CD4-positive, alpha-beta T cell (primary cell): ENCODE measurements around the gene INPP4A. TPM values are rescaled to one million over a fixed set of nuclear protein-coding genes. Genes with fewer than 3 reads are reported as not detected.

Experiments used
- ATAC-seq: fragments of 200-7000 bp; cut with Tn5 transposase; one replicate; pipeline ENCODE4 v1.10.0; 2022; ENCODE audit warnings: mild to moderate bottlenecking; ENCODE audit not compliant: poor library complexity
- CTCF ChIA-PET: fragments of 350-600 bp; sonication (Branson Sonifier 250); formaldehyde crosslinking; loops from one replicate; lab custom pipeline; 2021; ENCODE audit warnings: antibody characterized with exemption, inconsistent platforms; lab: Charles Lee
- POLR2A ChIA-PET: fragments of 350-600 bp; sonication (Branson Sonifier 250); formaldehyde crosslinking; loops from one replicate; lab custom pipeline; 2021; ENCODE audit warnings: antibody characterized with exemption, inconsistent platforms; lab: Charles Lee
- DNase-seq, 14 experiments: peaks; one replicate each; pipeline ENCODE4 v3.0.0-alpha.2; 2013 to 2020; ENCODE audit warnings: mixed read lengths in 2 of 14
- H3K27ac ChIP-seq, 2 donors: one replicate each; pipeline versions ENCODE4 v1.5.1 to v1.7.0; 2013; ENCODE audit warnings: low read length in 2 of 2, low read depth in 1 of 2, mild to moderate bottlenecking in 1 of 2
- H3K27me3 ChIP-seq, 2 experiments: 1 replicate in 1 of 2; 2 replicates in 1 of 2; pipeline versions ENCODE4 v1.6.1 to v1.7.0; 2013; ENCODE audit warnings: low read length in 2 of 2, control low read depth in 1 of 2, mild to moderate bottlenecking in 1 of 2, moderate library complexity in 1 of 2; ENCODE audit not compliant: insufficient read depth in 2 of 2, control insufficient read depth in 1 of 2
- H3K36me3 ChIP-seq: one replicate; pipeline ENCODE4 v1.6.1; 2013; ENCODE audit warnings: low read length, control low read depth; ENCODE audit not compliant: insufficient read depth
- H3K4me1 ChIP-seq: one replicate; pipeline ENCODE4 v1.6.1; 2013; ENCODE audit warnings: low read length, control low read depth; ENCODE audit not compliant: insufficient read depth
- H3K4me3 ChIP-seq: one replicate; pipeline ENCODE4 v1.5.1; 2013; ENCODE audit warnings: mild to moderate bottlenecking, low read length, moderate library complexity
- H3K9me3 ChIP-seq, 2 experiments: 1 replicate in 1 of 2; 2 replicates in 1 of 2; pipeline versions ENCODE4 v1.6.1 to v1.7.0; 2013; ENCODE audit warnings: low read length in 2 of 2, mild to moderate bottlenecking in 2 of 2, control low read depth in 1 of 2, moderate library complexity in 1 of 2; ENCODE audit not compliant: control insufficient read depth in 1 of 2, insufficient read depth in 1 of 2
- H3K27ac Mint-ChIP-seq: one replicate; pipeline ENCODE4 v1.8.0; 2020; ENCODE audit warnings: mixed read lengths
- H3K27me3 Mint-ChIP-seq: one replicate; pipeline ENCODE4 v1.8.0; 2021; ENCODE audit warnings: mixed read lengths
- H3K36me3 Mint-ChIP-seq: one replicate; pipeline ENCODE4 v1.8.0; 2021; ENCODE audit warnings: low read depth, mixed read lengths
- H3K4me1 Mint-ChIP-seq: one replicate; pipeline ENCODE4 v1.8.0; 2021; ENCODE audit warnings: low read depth, mixed read lengths
- H3K4me3 Mint-ChIP-seq: one replicate; pipeline ENCODE4 v1.8.0; 2020; ENCODE audit warnings: mild to moderate bottlenecking, mixed read lengths
- H3K9me3 Mint-ChIP-seq: one replicate; pipeline ENCODE4 v1.8.0; 2020; ENCODE audit warnings: mixed read lengths
- intact Hi-C, 2 experiments: fragments of 100-400 bp; cut with DNase I in 1 of 2; cut with micrococcal nuclease in 1 of 2; formaldehyde crosslinking; loops; one replicate each; pipeline versions ENCODE4 v1.15.1 to v1.9.0; 2023 to 2025; cut with DNase I, micrococcal nuclease
- total RNA-seq, 174 experiments: library from RNA in 2 of 174; stranded (reverse) in 2 of 174; gene quantifications; one replicate each; pipeline ENCODE4 v1.2.3 and lab custom pipeline; 2021 to 2026
- TF ChIP-seq, protein P1 (sequence below): fragments of 200-600 bp; IDR thresholded peaks from one replicate; pipeline ENCODE4 v1.8.0; 2022; ENCODE audit warnings: antibody characterized with exemption, mild to moderate bottlenecking

Gene INPP4A
- total RNA-seq, 2 experiments from 2014 or later = 86.4 to 89.2 TPM

DNA sequence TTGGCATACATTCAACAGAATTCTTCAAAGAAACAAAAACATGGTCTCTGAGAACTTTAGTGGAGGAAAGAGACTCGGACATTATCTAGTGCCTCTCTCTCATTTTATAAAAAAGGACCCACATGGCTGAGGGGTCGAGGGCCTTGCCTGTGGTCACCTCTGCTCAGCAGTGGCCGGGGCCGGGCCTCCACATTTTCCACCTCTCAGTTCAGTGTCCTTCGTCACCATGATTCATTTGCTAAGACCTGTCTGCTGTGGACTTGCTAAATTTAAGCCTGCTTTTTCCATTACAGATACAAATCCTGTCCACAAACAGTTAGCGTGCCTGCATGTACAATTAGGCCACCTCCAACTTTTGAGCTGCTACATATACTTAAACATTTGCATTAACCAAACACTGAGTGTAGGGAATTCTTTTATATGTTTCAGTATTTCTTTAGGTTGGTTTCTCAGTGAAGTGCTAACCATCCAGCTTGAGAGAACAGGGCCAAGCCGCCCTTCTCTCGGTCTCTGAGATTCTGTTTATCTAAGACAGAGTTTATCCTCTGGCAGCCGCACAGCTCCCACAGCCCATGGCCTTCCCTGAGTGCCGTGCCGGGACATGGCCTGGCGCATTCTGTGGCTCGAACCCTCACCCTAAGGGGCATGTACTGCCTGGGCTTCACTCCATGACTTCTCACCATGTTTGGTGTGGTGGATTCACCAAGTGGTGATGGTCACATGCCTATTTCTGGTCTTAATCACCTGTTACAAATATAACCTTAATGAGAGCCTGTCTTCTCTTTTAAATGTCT lies 117.4 kb downstream of the INPP4A start:
- Histone ChIP-seq H3K36me3 (peaks cover 95% of the 10 kb centered on the region), H3K9me3 (no peaks in the 10 kb centered on the region), H3K27ac (no peak overlapping the region), H3K27me3 (no peaks in the 10 kb centered on the region), H3K4me3 (no peak overlapping the region), H3K4me1 (peaks cover 4% of the 10 kb centered on the region)
- Mint-ChIP-seq H3K4me3 (no peak overlapping the region), H3K27ac (no peak overlapping the region), H3K27me3 (no peaks in the 10 kb centered on the region), H3K4me1 (peaks cover 21% of the 10 kb centered on the region), H3K9me3 (no peaks in the 10 kb centered on the region), H3K36me3 (peaks cover 87% of the 10 kb centered on the region)
- POLR2A ChIA-PET = interaction anchor here (0.7 kb wide), 1 partner anchor 61 kb away, joined by 3 read pairs; no protein-coding TSS in a partner anchor
- CTCF ChIA-PET = interaction anchor here (0.5 to 0.9 kb wide), 2 partner anchors 183 to 588 kb away, joined by 3 to 4 read pairs; no protein-coding TSS in a partner anchor
- DNase-seq (no peak), ATAC-seq (no peak)
- intact Hi-C loops = no loop called here
- TF ChIP-seq, protein P1, sequence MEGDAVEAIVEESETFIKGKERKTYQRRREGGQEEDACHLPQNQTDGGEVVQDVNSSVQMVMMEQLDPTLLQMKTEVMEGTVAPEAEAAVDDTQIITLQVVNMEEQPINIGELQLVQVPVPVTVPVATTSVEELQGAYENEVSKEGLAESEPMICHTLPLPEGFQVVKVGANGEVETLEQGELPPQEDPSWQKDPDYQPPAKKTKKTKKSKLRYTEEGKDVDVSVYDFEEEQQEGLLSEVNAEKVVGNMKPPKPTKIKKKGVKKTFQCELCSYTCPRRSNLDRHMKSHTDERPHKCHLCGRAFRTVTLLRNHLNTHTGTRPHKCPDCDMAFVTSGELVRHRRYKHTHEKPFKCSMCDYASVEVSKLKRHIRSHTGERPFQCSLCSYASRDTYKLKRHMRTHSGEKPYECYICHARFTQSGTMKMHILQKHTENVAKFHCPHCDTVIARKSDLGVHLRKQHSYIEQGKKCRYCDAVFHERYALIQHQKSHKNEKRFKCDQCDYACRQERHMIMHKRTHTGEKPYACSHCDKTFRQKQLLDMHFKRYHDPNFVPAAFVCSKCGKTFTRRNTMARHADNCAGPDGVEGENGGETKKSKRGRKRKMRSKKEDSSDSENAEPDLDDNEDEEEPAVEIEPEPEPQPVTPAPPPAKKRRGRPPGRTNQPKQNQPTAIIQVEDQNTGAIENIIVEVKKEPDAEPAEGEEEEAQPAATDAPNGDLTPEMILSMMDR = no peak

DNA sequence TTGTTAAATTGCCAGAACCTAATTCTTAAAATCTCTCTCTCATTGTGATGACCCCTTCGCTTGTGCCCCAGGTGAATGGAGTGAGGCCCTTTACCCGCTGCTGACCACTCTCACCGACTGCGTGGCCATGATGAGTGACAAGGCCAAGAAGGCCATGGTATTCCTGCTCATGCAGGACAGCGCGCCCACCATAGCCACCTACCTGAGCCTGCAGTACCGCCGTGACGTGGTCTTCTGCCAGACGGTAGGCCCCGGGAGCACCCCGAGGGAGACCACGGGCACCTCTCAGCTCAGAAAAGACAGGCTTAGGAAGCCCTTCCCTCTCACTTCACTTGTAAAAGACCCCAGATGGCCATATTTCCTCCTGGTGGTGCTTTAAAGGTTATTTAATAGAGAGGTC lies 118.7 kb downstream of the INPP4A start:
- intact Hi-C loops = no loop called here
- ChIA-PET POLR2A (no interaction called here), CTCF (no interaction called here)
- TF ChIP-seq, protein P1 = no peak
- H3K27me3 ChIP-seq = no peaks in the 10 kb centered on the region
- DNase-seq (no peak), ATAC-seq (no peak)
- Mint-ChIP-seq H3K27ac (peak overlapping the region; percentile 15), H3K27me3 (no peaks in the 10 kb centered on the region), H3K9me3 (no peaks in the 10 kb centered on the region), H3K36me3 (peaks cover 84% of the 10 kb centered on the region), H3K4me1 (peaks cover 13% of the 10 kb centered on the region), H3K4me3 (no peak overlapping the region)
- no peaks in the 10 kb centered on the region for H3K9me3 ChIP-seq
- H3K36me3 ChIP-seq = peaks cover 95% of the 10 kb centered on the region
- peaks cover 4% of the 10 kb centered on the region for H3K4me1 ChIP-seq
- no peak overlapping the region for H3K27ac ChIP-seq
- no peak overlapping the region for H3K4me3 ChIP-seq

DNA sequence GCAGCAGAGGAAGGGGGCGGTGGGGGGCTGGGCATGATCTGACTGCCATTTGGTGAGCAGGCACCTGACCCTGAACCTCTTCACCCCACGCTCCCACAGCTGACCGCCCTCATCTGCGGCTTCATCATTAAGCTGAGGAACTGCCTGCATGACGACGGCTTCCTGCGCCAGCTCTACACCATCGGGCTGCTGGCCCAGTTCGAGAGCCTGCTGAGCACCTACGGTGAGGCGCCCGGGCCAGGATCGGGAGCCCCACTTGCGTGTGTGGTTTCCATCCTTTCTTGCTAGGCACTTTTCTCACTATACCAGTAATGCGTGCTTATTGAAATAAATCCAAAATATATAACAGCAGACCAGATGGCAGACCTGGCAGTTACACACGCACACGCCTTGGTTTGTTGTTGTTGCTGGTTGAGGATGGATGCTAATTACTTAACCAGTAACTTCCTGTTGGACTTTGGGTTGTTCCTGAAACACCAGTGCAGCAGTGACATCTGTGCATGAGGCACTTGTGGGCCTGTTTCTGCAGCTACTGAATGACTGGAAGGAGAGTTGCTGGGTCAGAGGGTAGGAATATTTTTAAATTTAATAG lies 120.0 kb downstream of the INPP4A start:
- Histone ChIP-seq H3K27me3 (no peaks in the 10 kb centered on the region), H3K36me3 (peaks cover 95% of the 10 kb centered on the region), H3K27ac (no peak overlapping the region), H3K9me3 (no peaks in the 10 kb centered on the region), H3K4me3 (no peak overlapping the region), H3K4me1 (no peaks in the 10 kb centered on the region)
- no peak overlapping the region for H3K4me3 Mint-ChIP-seq
- no peak overlapping the region for H3K27ac Mint-ChIP-seq
- H3K27me3 Mint-ChIP-seq = no peaks in the 10 kb centered on the region
- TF ChIP-seq, protein P1 = no peak
- H3K4me1 Mint-ChIP-seq = peaks cover under 1% of the 10 kb centered on the region
- intact Hi-C loops = loop anchor here (5.0 kb wide), 4 partner anchors 68 to 503 kb away; no protein-coding TSS in a partner anchor
- ChIA-PET CTCF (no interaction called here), POLR2A (no interaction called here)
- no peak for DNase-seq
- H3K9me3 Mint-ChIP-seq = no peaks in the 10 kb centered on the region
- no peak for ATAC-seq
- peaks cover 84% of the 10 kb centered on the region for H3K36me3 Mint-ChIP-seq
